Skeletal muscle tissue (tissue), 4 donors: ENCODE data around the gene GNG10. TPM values are rescaled to one million over a fixed set of nuclear protein-coding genes. Genes with fewer than 3 reads are reported as not detected.

Source experiments
- H3K27ac ChIP-seq: one replicate; pipeline ENCODE4 v1.7.0; 2013; ENCODE audit warnings: mild to moderate bottlenecking, low read depth, low read length, inconsistent platforms
- H3K27me3 ChIP-seq, 3 donors: one replicate each; pipeline ENCODE4 v1.7.0; 2013; ENCODE audit warnings: low read length in 3 of 3; ENCODE audit not compliant: control insufficient read depth in 3 of 3, insufficient read depth in 3 of 3
- H3K36me3 ChIP-seq, 3 donors: one replicate each; pipeline ENCODE4 v1.7.0; 2013; ENCODE audit warnings: low read length in 3 of 3; ENCODE audit not compliant: control insufficient read depth in 3 of 3, insufficient read depth in 3 of 3
- H3K4me1 ChIP-seq, 3 donors: one replicate each; pipeline ENCODE4 v1.7.0; 2013; ENCODE audit warnings: low read length in 3 of 3, mild to moderate bottlenecking in 3 of 3; ENCODE audit not compliant: control insufficient read depth in 3 of 3, insufficient read depth in 3 of 3
- H3K4me3 ChIP-seq, 3 donors: one replicate each; pipeline ENCODE4 v1.7.0; 2013; ENCODE audit warnings: low read length in 3 of 3
- H3K9ac ChIP-seq, 3 donors: one replicate each; pipeline ENCODE4 v1.7.0; 2013; ENCODE audit warnings: low read length in 3 of 3, mild to moderate bottlenecking in 3 of 3, moderate library complexity in 2 of 3, low read depth in 1 of 3
- H3K9me3 ChIP-seq, 3 donors: one replicate each; pipeline ENCODE4 v1.7.0; 2013; ENCODE audit warnings: low read length in 3 of 3; ENCODE audit not compliant: control insufficient read depth in 3 of 3
- total RNA-seq: library from RNA; depleted of rRNA; stranded (reverse); fragments of >200 nt; gene quantifications from one replicate; pipeline ENCODE4 v1.2.3, GENCODE V29; 2014
- donor health status: Osteomylitis.

GNG10 gene
- total RNA-seq, 1 donor from 2014 or later, result 20.9 TPM

- H3K9ac ChIP-seq, result no peak overlapping the region
Measured at GRCh38 chr9:111711548-111711947, 50.1 kb downstream of the GNG10 start.

GRCh38 chr9:111712369-111712768 is 51.0 kb downstream of the GNG10 start:
- no peaks in the 10 kb centered on the region for H3K36me3 ChIP-seq
- no peak overlapping the region for H3K27ac ChIP-seq
- no peak overlapping the region for H3K4me3 ChIP-seq
- H3K27me3 ChIP-seq, result no peaks in the 10 kb centered on the region
- no peaks in the 10 kb centered on the region for H3K4me1 ChIP-seq
- H3K9ac ChIP-seq, result no peak overlapping the region
- no peaks in the 10 kb centered on the region for H3K9me3 ChIP-seq

More at GRCh38 chr9:111711548-111711947, 50.1 kb downstream of the GNG10 start:
- no peak overlapping the region for H3K27ac ChIP-seq
- H3K27me3 ChIP-seq, result no peaks in the 10 kb centered on the region
- H3K9me3 ChIP-seq, result no peaks in the 10 kb centered on the region
- H3K4me1 ChIP-seq, result no peaks in the 10 kb centered on the region
- no peak overlapping the region for H3K4me3 ChIP-seq
- no peaks in the 10 kb centered on the region for H3K36me3 ChIP-seq

DNA sequence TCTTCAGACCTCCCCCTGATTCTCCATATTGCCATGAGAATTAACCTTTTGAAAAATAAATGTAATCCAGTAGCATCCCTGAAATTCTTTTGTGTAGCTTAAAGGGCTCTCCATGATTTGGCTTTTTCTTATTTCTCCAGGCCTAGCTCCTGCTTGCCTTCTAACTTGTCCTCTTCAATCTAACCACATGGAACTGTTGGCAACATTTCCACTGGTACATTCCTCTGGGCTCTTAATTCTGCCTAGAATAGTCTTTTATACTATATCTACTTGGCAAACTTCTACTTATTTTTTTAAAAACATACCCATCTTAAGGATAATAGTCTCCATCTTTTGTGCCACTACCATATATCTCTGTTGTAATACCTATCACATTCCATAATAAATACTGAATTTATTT is 54.1 kb downstream of the GNG10 start:
- H3K27me3 ChIP-seq, result no peaks in the 10 kb centered on the region
- H3K36me3 ChIP-seq, result no peaks in the 10 kb centered on the region
- no peak overlapping the region for H3K9ac ChIP-seq
- H3K4me1 ChIP-seq, result no peaks in the 10 kb centered on the region
- H3K27ac ChIP-seq, result no peak overlapping the region
- no peaks in the 10 kb centered on the region for H3K9me3 ChIP-seq
- H3K4me3 ChIP-seq, result no peak overlapping the region

GRCh38 chr9:111719541-111719940 is 58.1 kb downstream of the GNG10 start:
- Histone ChIP-seq H3K4me1 (no peaks in the 10 kb centered on the region), H3K36me3 (no peaks in the 10 kb centered on the region), H3K9me3 (no peaks in the 10 kb centered on the region), H3K9ac (no peak overlapping the region), H3K27me3 (no peaks in the 10 kb centered on the region), H3K4me3 (no peak overlapping the region), H3K27ac (no peak overlapping the region)

Other genes with a start within 250 kb of the GNG10 start
- 162 TPM for gene ECPAS, start 177.2 kb upstream of the GNG10 start, total RNA-seq
- gene ZNF483, start 136.4 kb upstream of the GNG10 start, total RNA-seq, result 8.9 TPM
- gene PTGR1, start 62.0 kb upstream of the GNG10 start, total RNA-seq, result 53.2 TPM
- gene DNAJC25, start 30.3 kb upstream of the GNG10 start, total RNA-seq, result 2.1 TPM
- gene SHOC1, start 133.3 kb downstream of the GNG10 start, total RNA-seq, result not detected
- 42.3 TPM for gene UGCG, start 235.2 kb downstream of the GNG10 start, total RNA-seq